DND-41 (cell line): ENCODE measurements around the gene MRPL9.

Experiments used
- CTCF ChIP-seq: IDR thresholded peaks from 2 replicates; pipeline ENCODE4 v1.5.1; 2012; ENCODE audit warnings: borderline replicate concordance, low read length, moderate library complexity, mild to moderate bottlenecking; ENCODE audit not compliant: poor library complexity, severe bottlenecking; ENCODE audit errors: extremely low read depth
- EZH2 ChIP-seq: IDR thresholded peaks from 3 replicates; pipeline ENCODE4 v1.6.1; 2012; ENCODE audit warnings: borderline replicate concordance, low read depth, mild to moderate bottlenecking, moderate library complexity, low read length, inconsistent platforms; ENCODE audit not compliant: severe bottlenecking

- no peak for TF ChIP-seq CTCF
- no peak for TF ChIP-seq EZH2
Observed at GRCh38 chr1:151774256-151774922, 11.1 kb upstream of the MRPL9 start.
